Coronary artery (tissue), 2 donors: ENCODE data around the gene NUDT17.

Experiments used
- DNase-seq: peaks from one replicate; pipeline ENCODE4 v3.0.0-alpha.2; 2017; ENCODE audit warnings: low spot score
- H3K27ac ChIP-seq, 2 donors: fragments of 200-600 bp; sonication (generic); one replicate each; pipeline ENCODE4 v1.5.1; 2016 to 2019
- H3K4me3 ChIP-seq: fragments of 200-600 bp; sonication (generic); 2 replicates; pipeline ENCODE4 v1.5.1; 2016; ENCODE audit warnings: mild to moderate bottlenecking, moderate library complexity
- CTCF ChIP-seq: fragments of 200-600 bp; sonication (generic); IDR thresholded peaks from one replicate; pipeline ENCODE4 v1.5.1; 2019; ENCODE audit warnings: antibody characterized with exemption

NUDT17 gene

GRCh38 chr1:145891143-145891542, 45.7 kb downstream of the NUDT17 start:
- peak; percentile 67 for DNase-seq
- TF ChIP-seq CTCF = no peak
- peak overlapping the region; percentile 91 to 95 for H3K27ac ChIP-seq
- peak overlapping the region; percentile 25 for H3K4me3 ChIP-seq

GRCh38 chr1:145891587-145892485, 46.4 kb downstream of the NUDT17 start:
- Histone ChIP-seq H3K27ac (peak overlapping the region; percentile 91 to 95), H3K4me3 (peak overlapping the region; percentile 25)
- peak; percentile 82 for TF ChIP-seq CTCF
- peak; percentile 96 for DNase-seq

GRCh38 chr1:145892486-145893087, 47.2 kb downstream of the NUDT17 start:
- H3K4me3 ChIP-seq = peak overlapping the region; percentile 25
- DNase-seq = no peak
- no peak for TF ChIP-seq CTCF
- H3K27ac ChIP-seq = peak overlapping the region; percentile 91 to 95

GRCh38 chr1:145893306-145894055, 48.1 kb downstream of the NUDT17 start:
- DNase-seq = no peak
- no peak for TF ChIP-seq CTCF
- no peak overlapping the region for H3K4me3 ChIP-seq
- peak overlapping the region; percentile 91 to 95 for H3K27ac ChIP-seq

DNA sequence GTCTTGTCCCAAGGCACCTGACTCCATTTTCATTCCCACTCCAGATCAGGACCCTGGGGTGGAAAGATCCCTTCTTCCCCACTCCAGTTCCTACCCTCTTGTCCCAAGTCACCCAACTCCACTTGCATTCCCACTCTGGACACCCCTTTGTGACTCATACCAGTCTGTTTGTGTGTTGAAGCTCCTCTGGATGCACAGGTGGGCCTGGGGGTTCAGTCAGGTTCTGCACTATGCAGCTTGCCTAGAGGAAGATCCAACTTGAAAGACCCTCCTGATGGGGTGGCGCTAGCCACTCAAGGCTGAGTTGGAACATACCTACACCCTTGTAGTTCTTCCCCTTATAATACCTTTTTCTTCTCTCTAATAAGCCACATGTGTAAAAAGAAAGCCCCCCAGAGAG, 50.0 kb downstream of the NUDT17 start:
- Histone ChIP-seq H3K27ac (no peak overlapping the region), H3K4me3 (no peak overlapping the region)
- no peak for DNase-seq
- TF ChIP-seq CTCF = no peak

DNA sequence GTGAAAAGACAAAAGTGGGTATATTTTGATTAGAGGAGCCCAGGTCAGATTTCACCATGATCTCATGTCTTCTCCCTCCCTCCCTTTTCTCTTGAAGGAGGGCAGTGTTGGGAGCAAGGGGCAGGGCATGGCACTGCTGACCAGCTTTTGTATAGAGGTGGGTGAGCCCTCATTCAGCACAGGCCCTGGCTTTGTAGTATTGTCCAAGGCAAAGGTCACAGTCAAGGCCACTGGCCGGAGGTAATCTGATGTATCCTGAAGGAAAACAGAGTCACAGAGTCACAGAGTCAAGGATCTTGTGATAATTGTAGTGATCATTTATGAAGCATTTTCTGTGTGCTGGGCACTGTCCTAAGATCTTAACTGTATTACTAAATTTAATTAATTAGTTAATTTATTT, 52.5 kb downstream of the NUDT17 start:
- no peak for TF ChIP-seq CTCF
- DNase-seq = no peak
- Histone ChIP-seq H3K27ac (no peak overlapping the region), H3K4me3 (no peak overlapping the region)
